Pancreas (tissue), 10 donors: ENCODE data around the gene GDAP2. TPM values are rescaled to one million over a fixed set of nuclear protein-coding genes. Genes with fewer than 3 reads are reported as not detected.

Source experiments
- ATAC-seq, 4 donors: fragments of 200-7000 bp; cut with Tn5 transposase; one replicate each; pipeline versions ENCODE4 v1.8.0 to v1.9.1; 2020; ENCODE audit warnings: mild to moderate bottlenecking in 4 of 4, moderate library complexity in 4 of 4
- DNase-seq, 6 donors: peaks; one replicate each; pipeline ENCODE4 v3.0.0-alpha.2; 2020
- FAIRE-seq: peaks from 2 replicates; lab custom pipeline; 2012; peaks lifted over from hg19 to GRCh38; lab: Jason Lieb, UNC
- H3K27ac ChIP-seq, 4 donors: fragments of 200-600 bp; sonication (generic); 1 replicate in 3 of 4; 2 replicates in 1 of 4; pipeline versions ENCODE4 v1.5.0 to v1.8.0; 2020
- H3K27me3 ChIP-seq, 4 donors: fragments of 200-600 bp; one replicate each; pipeline ENCODE4 v1.8.0; 2021
- H3K36me3 ChIP-seq, 3 donors: fragments of 200-600 bp; sonication (generic) in 1 of 3; one replicate each; pipeline versions ENCODE4 v1.5.0 to v1.8.0; 2020 to 2021
- H3K4me1 ChIP-seq, 3 donors: fragments of 200-600 bp; one replicate each; pipeline ENCODE4 v1.8.0; 2021
- H3K4me3 ChIP-seq, 4 donors: fragments of 200-600 bp; sonication (generic) in 2 of 4; one replicate each; pipeline versions ENCODE4 v1.5.0 to v1.8.0; 2020 to 2021
- H3K9me3 ChIP-seq, 4 donors: fragments of 200-600 bp; one replicate each; pipeline ENCODE4 v1.8.0; 2021
- CTCF ChIP-seq, 4 donors: fragments of 200-600 bp; sonication (generic) in 3 of 4; IDR thresholded peaks; one replicate each; pipeline versions ENCODE4 v1.5.0 to v1.8.0; 2021; ENCODE audit warnings: antibody characterized with exemption in 4 of 4
- whole genome bisulfite sequencing, 2 donors: extraction: QIAGEN DNeasy Blood & Tissue Kit; methylation state at CpG; one replicate each; pipeline ENCODE4 v1.1.7; 2013; 5-methylcytosine and 5-hydroxymethylcytosine counted together
- intact Hi-C, 3 donors: fragments of 100-400 bp; cut with DNase I; formaldehyde crosslinking; loops; one replicate each; pipeline versions ENCODE4 v1.11.1 to v1.14.2; 2022
- polyA plus RNA-seq, 2 donors: library from polyadenylated mRNA; stranded (reverse); fragments of 200-250 nt; gene quantifications; one replicate each; pipeline ENCODE4 v1.2.3, GENCODE V29; 2013
- total RNA-seq, 6 donors: library from RNA; stranded (reverse); fragmentation: NEBNext Ultra II Directional in 4 of 6; extraction: Animal tissue kit (Norgen Biotek cat#: 25700) in 4 of 6; gene quantifications; one replicate each; pipeline versions ENCODE4 v1.2.1 to v1.2.4, GENCODE V29; 2021 to 2023
- donor health status: healthy with polysubstance abuse.
- donor health status: DM: no; HTN: no; CAD: no; lungs with moderate emphysema.
- donor health status: DM: no; HTN: no; CAD: no.
- donor health status: control.
- donor health status: control.
- donor health status: Bipolar disorder and iron deficiency.
- donor health status: DM: yes; HTN: yes; CAD: no.
- donor health status: DM: no; HTN: no; CAD: no.
- donor health status: DM: no; HTN: no; CAD: no.
- donor health status: DM: yes; HTN: yes; CAD: no.

Gene GDAP2
- total and polyA plus RNA-seq, 8 donors = 2.0 to 24.1 (median 14.7) TPM

- Histone ChIP-seq H3K27me3 (no peaks in the 10 kb centered on the region), H3K36me3 (peaks cover 0 to 11% (median 8%) of the 10 kb centered on the region in 3 donors), H3K4me3 (no peak overlapping the region), H3K27ac (no peak overlapping the region), H3K9me3 (no peaks in the 10 kb centered on the region), H3K4me1 (peaks cover 5 to 20% (median 10%) of the 10 kb centered on the region in 3 donors)
- DNase-seq (no peak), ATAC-seq (no peak), FAIRE-seq (peak; percentile 13)
- no peak for TF ChIP-seq CTCF (IDR thresholded peaks at IDR 0.05)
- intact Hi-C loops = loop anchor here in 2 of 3 donors (10.0 kb wide), 4 partner anchors 85 to 375 kb away; no protein-coding TSS in a partner anchor
- 97 to 100% methylated on average over 1 of the region's 1 CpG for WGBS, 2 donors
Observed at GRCh38 chr1:117899801-117900200, 29.6 kb downstream of the GDAP2 start.

- intact Hi-C loops = loop anchor here in 2 of 3 donors (10.0 kb wide), 3 partner anchors 83 to 363 kb away; no protein-coding TSS in a partner anchor
- ATAC-seq (peak in 1 of 4 donors; percentile 33), FAIRE-seq (no peak), DNase-seq (no peak)
- WGBS, 2 donors = 27 to 33% methylated on average over 4 of the region's 4 CpGs
- no peaks in the 10 kb centered on the region for H3K27me3 ChIP-seq
- TF ChIP-seq CTCF (IDR thresholded peaks at IDR 0.05) = no peak
- H3K4me1 ChIP-seq = peaks cover 23 to 32% (median 25%) of the 10 kb centered on the region in 3 donors
- H3K4me3 ChIP-seq = no peak overlapping the region
- H3K36me3 ChIP-seq = peaks cover 0 to 11% (median 8%) of the 10 kb centered on the region in 3 donors
- peak overlapping the region in 2 of 4 donors; percentile 29 to 37 for H3K27ac ChIP-seq
- H3K9me3 ChIP-seq = no peaks in the 10 kb centered on the region
Observed at GRCh38 chr1:117897551-117897950, 31.9 kb downstream of the GDAP2 start.

GRCh38 chr1:117895482-117896114 is 33.8 kb downstream of the GDAP2 start:
- Histone ChIP-seq H3K27me3 (no peaks in the 10 kb centered on the region), H3K36me3 (peaks cover 0 to 11% (median 8%) of the 10 kb centered on the region in 3 donors), H3K27ac (peak overlapping the region in 1 of 4 donors; percentile 8), H3K9me3 (no peaks in the 10 kb centered on the region), H3K4me1 (peaks cover 33 to 50% (median 41%) of the 10 kb centered on the region in 3 donors), H3K4me3 (no peak overlapping the region)
- ATAC-seq (peak; percentile 60 to 81 (median 77)), FAIRE-seq (peak; percentile 37), DNase-seq (peak in 5 of 6 donors; percentile 48 to 77 (median 58))
- peak in 3 of 4 donors; percentile 50 to 74 (median 72) for TF ChIP-seq CTCF (IDR thresholded peaks at IDR 0.05)
- 6% methylated on average over 4 of the region's 4 CpGs for WGBS, 2 donors
- intact Hi-C loops = loop anchor here in 2 of 3 donors (10.0 kb wide), 3 partner anchors 81 to 361 kb away; no protein-coding TSS in a partner anchor

- ATAC-seq = peak in 2 of 4 donors; percentile 31 to 34
- Histone ChIP-seq H3K27me3 (no peaks in the 10 kb centered on the region), H3K27ac (peak overlapping the region in 2 of 4 donors; percentile 43 to 62), H3K36me3 (peaks cover 0 to 11% (median 8%) of the 10 kb centered on the region in 3 donors), H3K4me1 (peaks cover 35 to 54% (median 54%) of the 10 kb centered on the region in 3 donors), H3K9me3 (no peaks in the 10 kb centered on the region), H3K4me3 (no peak overlapping the region)
- WGBS, 2 donors = 76 to 100% methylated on average over 1 of the region's 1 CpG
- no peak for DNase-seq
- FAIRE-seq = no peak
- intact Hi-C loops = loop anchor here in 2 of 3 donors (10.0 kb wide), 3 partner anchors 79 to 359 kb away; no protein-coding TSS in a partner anchor
- no peak for TF ChIP-seq CTCF (IDR thresholded peaks at IDR 0.05)
Observed at GRCh38 chr1:117894078-117894477, 35.3 kb downstream of the GDAP2 start.
